ENCODE data around the gene TNFRSF1B.

The TNFRSF1B gene

GRCh38 chr1:12176298-12177118 is 9.7 kb downstream of the TNFRSF1B start:
- no peak for DNase-seq

- DNase-seq, result no peak
These were observed 10.6 kb downstream of the TNFRSF1B start for GRCh38 chr1:12177156-12177998.

- peak; percentile 85 for DNase-seq
These were observed 11.2 kb downstream of the TNFRSF1B start for GRCh38 chr1:12177999-12178441.

GRCh38 chr1:12178511-12178910 is 11.7 kb downstream of the TNFRSF1B start:
- DNase-seq, result no peak

GRCh38 chr1:12179111-12179519 is 12.3 kb downstream of the TNFRSF1B start:
- peak; percentile 87 for DNase-seq

- no peak for DNase-seq
These were observed 12.9 kb downstream of the TNFRSF1B start for GRCh38 chr1:12179676-12180075.

- DNase-seq, result peak; percentile 64
These were observed 13.5 kb downstream of the TNFRSF1B start for GRCh38 chr1:12180315-12180714.

- DNase-seq, result no peak
These were observed 14.1 kb downstream of the TNFRSF1B start for GRCh38 chr1:12180903-12181302.

- DNase-seq, result no peak
These were observed 14.8 kb downstream of the TNFRSF1B start for GRCh38 chr1:12181568-12181967.

- DNase-seq, result no peak
These were observed 15.7 kb downstream of the TNFRSF1B start for GRCh38 chr1:12182410-12182984.

- no peak for DNase-seq
These were observed 16.5 kb downstream of the TNFRSF1B start for GRCh38 chr1:12183095-12183794.

GRCh38 chr1:12184008-12184681 is 17.4 kb downstream of the TNFRSF1B start:
- peak; percentile 72 for DNase-seq

GRCh38 chr1:12185036-12185917 is 18.5 kb downstream of the TNFRSF1B start:
- no peak for DNase-seq

- no peak for DNase-seq
These were observed 19.3 kb downstream of the TNFRSF1B start for GRCh38 chr1:12185918-12186678.

GRCh38 chr1:12186679-12186985 is 19.8 kb downstream of the TNFRSF1B start:
- DNase-seq, result no peak

GRCh38 chr1:12188115-12188514 is 21.3 kb downstream of the TNFRSF1B start:
- DNase-seq, result no peak

GRCh38 chr1:12188657-12189327 is 22.0 kb downstream of the TNFRSF1B start:
- DNase-seq, result no peak

GRCh38 chr1:12189328-12189682 is 22.5 kb downstream of the TNFRSF1B start:
- DNase-seq, result no peak

- DNase-seq, result no peak
These were observed 24.6 kb downstream of the TNFRSF1B start for GRCh38 chr1:12191242-12192032.

Data from CD4-positive, alpha-beta T cell treated with Interferon gamma for 1 hour (primary cell).